RWPE1 (cell line): ENCODE measurements around the gene DBP.

Source experiments
- CTCF ChIA-PET: fragments of 350-600 bp; sonication (Branson Sonifier 250); formaldehyde crosslinking; extraction: SDS; loops from one replicate; lab custom pipeline; 2021; lab: Yijun Ruan, JAX
- POLR2A ChIA-PET: fragments of 400-600 bp; formaldehyde crosslinking; extraction: SDS; loops from one replicate; lab custom pipeline; 2020; ENCODE audit warnings: antibody characterized with exemption; ENCODE audit not compliant: low non-redundant PET; lab: Yijun Ruan, JAX
- DNase-seq: peaks from one replicate; pipeline ENCODE4 v3.0.0; 2012; ENCODE audit warnings: low spot score
- H3K27ac ChIP-seq: fragments of 450-650 bp; 2 replicates; pipeline ENCODE4 v1.5.1; 2017
- TF ChIP-seq, protein P1 (sequence below): fragments of 450-650 bp; conservative IDR thresholded peaks from 2 replicates; pipeline ENCODE4 v1.5.1; 2017; ENCODE audit warnings: low read depth, mild to moderate bottlenecking

DBP gene

DNA sequence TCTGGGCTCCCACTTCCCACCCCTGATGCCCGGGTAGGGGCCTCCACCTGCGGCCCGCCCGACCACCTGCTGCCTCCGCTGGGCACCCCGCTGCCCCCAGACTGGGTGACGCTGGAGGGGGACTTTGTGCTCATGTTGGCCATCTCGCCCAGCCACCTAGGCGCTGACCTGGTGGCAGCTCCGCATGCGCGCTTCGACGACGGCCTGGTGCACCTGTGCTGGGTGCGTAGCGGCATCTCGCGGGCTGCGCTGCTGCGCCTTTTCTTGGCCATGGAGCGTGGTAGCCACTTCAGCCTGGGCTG lies 7.9 kb downstream of the DBP start:
- ChIA-PET POLR2A (interaction anchor here (0.8 to 1.0 kb wide), 2 partner anchors 16 to 30 kb away, joined by 3 to 4 read pairs; no protein-coding TSS in a partner anchor), CTCF (no interaction called here)
- no peak for DNase-seq
- TF ChIP-seq, protein P1, sequence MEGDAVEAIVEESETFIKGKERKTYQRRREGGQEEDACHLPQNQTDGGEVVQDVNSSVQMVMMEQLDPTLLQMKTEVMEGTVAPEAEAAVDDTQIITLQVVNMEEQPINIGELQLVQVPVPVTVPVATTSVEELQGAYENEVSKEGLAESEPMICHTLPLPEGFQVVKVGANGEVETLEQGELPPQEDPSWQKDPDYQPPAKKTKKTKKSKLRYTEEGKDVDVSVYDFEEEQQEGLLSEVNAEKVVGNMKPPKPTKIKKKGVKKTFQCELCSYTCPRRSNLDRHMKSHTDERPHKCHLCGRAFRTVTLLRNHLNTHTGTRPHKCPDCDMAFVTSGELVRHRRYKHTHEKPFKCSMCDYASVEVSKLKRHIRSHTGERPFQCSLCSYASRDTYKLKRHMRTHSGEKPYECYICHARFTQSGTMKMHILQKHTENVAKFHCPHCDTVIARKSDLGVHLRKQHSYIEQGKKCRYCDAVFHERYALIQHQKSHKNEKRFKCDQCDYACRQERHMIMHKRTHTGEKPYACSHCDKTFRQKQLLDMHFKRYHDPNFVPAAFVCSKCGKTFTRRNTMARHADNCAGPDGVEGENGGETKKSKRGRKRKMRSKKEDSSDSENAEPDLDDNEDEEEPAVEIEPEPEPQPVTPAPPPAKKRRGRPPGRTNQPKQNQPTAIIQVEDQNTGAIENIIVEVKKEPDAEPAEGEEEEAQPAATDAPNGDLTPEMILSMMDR: no peak
- H3K27ac ChIP-seq: peak overlapping the region; percentile 99

DNA sequence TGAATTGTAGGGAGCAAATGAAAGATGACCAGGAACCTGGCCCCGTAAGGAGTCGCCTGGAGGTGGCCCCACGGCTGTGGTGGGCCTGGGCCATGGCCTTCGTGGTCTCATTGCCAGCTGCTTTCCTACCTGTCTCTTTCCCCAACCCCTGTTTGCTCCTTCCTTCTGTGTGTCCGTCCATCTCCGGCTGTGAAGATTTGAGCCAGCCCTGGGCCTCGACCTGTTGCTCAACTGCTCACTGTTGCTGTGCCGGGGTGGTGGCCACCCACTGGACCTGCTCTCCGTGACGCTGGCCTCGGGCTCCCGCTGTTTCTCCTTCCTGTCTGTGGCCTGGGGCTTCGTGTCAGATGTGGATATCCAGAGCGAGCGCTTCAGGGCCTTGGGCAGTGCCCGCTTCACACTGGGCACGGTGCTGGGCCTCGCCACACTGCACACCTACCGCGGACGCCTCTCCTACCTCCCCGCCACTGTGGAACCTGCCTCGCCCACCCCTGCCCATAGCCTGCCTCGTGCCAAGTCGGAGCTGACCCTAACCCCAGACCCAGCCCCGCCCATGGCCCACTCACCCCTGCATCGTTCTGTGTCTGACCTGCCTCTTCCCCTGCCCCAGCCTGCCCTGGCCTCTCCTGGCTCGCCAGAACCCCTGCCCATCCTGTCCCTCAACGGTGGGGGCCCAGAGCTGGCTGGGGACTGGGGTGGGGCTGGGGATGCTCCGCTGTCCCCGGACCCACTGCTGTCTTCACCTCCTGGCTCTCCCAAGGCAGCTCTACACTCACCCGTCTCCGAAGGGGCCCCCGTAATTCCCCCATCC lies 8.5 kb downstream of the DBP start:
- TF ChIP-seq, protein P1: no peak
- DNase-seq: no peak
- ChIA-PET POLR2A (interaction anchor here (0.8 to 1.6 kb wide), 2 partner anchors 10 to 15 kb away, joined by 4 read pairs; partner anchors contain the start of genes RPL18 and SPHK2), CTCF (no interaction called here)
- peak overlapping the region; percentile 99 for H3K27ac ChIP-seq

DNA sequence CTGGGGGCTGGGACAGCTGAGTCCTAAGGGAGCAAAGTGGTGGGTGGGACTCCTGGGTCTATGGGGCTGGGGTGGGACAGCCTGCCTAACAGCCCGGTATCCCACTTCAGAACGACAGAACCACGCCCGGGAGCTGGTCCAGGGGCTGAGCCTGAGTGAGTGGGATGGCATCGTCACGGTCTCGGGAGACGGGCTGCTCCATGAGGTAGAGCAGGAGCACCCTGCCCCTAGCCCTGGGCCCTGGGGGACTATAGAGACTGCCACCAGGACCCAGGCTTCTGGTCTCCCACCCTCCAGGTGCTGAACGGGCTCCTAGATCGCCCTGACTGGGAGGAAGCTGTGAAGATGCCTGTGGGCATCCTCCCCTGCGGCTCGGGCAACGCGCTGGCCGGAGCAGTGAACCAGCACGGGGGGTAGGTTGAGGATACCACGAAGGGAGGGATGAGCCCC lies 9.3 kb downstream of the DBP start:
- POLR2A ChIA-PET: interaction anchor here (1.6 kb wide), 1 partner anchor 9 kb away, joined by 4 read pairs; the partner anchor contains the start of genes RPL18 and SPHK2
- peak overlapping the region; percentile 99 for H3K27ac ChIP-seq
- TF ChIP-seq, protein P1: no peak
- CTCF ChIA-PET: interaction anchor here (0.5 to 0.9 kb wide), 2 partner anchors 12 to 47 kb away, joined by 3 read pairs; no protein-coding TSS in a partner anchor
- no peak for DNase-seq

DNA sequence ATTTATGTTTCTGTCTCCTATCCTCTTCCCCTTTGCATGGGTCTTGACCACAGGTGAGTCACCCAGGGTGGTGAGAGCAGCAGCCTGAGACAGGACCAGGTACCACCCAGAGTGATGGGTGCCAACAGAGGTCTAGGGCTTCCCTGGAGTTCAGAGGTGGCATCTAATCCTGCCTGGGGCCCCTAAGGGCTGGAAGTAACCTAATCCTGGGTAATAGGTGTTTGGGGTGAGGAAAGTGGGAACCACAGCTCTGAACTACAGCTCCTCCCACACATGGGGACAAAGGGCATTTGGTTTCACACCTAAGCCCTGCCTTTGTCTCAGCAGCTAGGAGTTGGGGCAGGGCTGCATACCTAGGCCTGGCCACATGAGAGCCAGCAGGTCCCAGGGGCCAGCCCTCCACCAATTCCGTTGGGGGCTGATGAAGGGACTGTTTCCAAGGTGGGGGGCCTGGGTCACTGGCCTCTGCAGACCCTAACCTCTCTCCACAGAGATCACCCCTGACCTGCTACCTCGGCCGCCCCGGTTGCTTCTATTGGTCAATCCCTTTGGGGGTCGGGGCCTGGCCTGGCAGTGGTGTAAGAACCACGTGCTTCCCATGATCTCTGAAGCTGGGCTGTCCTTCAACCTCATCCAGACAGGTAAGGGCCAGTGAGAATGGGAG lies 9.8 kb downstream of the DBP start:
- ChIA-PET CTCF (interaction anchor here (0.5 to 0.9 kb wide), 2 partner anchors 12 to 46 kb away, joined by 3 read pairs; no protein-coding TSS in a partner anchor), POLR2A (interaction anchor here (1.6 kb wide), 1 partner anchor 8 kb away, joined by 4 read pairs; the partner anchor contains the start of genes RPL18 and SPHK2)
- H3K27ac ChIP-seq: peak overlapping the region; percentile 99

DNA sequence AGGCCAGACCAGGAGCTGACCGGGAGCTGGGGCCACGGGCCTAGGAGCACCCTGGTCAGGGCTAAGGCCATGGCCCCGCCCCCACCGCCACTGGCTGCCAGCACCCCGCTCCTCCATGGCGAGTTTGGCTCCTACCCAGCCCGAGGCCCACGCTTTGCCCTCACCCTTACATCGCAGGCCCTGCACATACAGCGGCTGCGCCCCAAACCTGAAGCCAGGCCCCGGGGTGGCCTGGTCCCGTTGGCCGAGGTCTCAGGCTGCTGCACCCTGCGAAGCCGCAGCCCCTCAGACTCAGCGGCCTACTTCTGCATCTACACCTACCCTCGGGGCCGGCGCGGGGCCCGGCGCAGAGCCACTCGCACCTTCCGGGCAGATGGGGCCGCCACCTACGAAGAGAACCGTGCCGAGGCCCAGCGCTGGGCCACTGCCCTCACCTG lies 11.3 kb downstream of the DBP start:
- ChIA-PET POLR2A (no interaction called here), CTCF (interaction anchor here (0.6 kb wide), 1 partner anchor 48 kb away, joined by 3 read pairs; no protein-coding TSS in a partner anchor)
- peak overlapping the region; percentile 99 for H3K27ac ChIP-seq
- TF ChIP-seq, protein P1: no peak
- DNase-seq: no peak

More for the DNA sequence above, 9.8 kb downstream of the DBP start:
- DNase-seq: no peak
- TF ChIP-seq, protein P1: no peak
